Measurements from ENCODE around the gene SESN3.
"Not testable (repeated sequence)": the region's sequence is repeated elsewhere in the genome, so short reads cannot be mapped to it uniquely, and the experiment has no call there.

Gene SESN3

DNA sequence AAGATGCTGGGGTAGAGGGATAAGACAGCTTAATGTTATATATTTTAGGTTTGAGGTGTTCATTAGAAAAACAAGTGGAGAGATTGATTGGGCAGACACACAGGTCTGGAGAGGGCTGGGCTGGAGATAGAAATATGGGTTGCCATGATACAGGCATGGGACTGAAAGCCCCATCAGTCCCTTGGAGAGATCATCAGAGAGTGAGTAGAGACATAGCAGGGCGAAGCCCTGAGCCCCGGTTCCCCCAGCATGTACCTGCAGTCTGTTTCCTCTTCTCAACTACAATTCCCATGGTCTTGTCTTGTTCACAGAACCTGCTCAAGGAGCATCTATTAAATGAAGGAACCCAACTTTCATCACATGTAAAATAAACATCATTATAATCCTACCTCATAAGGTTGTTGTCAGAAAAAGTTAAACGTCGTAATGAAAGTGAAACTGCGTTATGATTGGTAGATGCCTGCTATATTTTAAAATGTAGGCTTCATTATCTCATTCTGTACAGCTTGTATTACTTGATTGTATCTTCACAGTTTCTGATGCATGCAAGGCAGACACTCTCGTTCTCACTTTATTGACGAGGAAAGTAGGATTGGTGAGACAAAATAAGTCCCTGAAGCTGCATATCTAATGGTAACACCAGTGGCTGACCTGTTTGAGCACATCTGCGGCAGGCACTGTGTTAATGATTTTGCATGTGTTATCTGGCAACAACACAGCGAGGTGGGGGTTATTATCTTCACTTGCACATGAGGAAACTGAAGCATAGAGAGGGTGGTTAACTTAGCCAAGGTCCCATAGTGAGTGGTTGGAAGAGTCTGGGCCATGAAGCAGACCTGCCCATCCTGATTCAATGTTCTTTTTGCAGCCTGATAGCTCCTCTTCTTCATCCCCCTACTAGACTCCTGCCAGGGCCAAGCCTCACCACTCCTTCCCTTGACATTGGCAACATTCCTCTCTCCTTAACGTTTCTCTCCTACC is 77.8 kb downstream of the SESN3 start:
- no peak for DNase-seq (ENCODE audit: low read depth, low spot score)

DNA sequence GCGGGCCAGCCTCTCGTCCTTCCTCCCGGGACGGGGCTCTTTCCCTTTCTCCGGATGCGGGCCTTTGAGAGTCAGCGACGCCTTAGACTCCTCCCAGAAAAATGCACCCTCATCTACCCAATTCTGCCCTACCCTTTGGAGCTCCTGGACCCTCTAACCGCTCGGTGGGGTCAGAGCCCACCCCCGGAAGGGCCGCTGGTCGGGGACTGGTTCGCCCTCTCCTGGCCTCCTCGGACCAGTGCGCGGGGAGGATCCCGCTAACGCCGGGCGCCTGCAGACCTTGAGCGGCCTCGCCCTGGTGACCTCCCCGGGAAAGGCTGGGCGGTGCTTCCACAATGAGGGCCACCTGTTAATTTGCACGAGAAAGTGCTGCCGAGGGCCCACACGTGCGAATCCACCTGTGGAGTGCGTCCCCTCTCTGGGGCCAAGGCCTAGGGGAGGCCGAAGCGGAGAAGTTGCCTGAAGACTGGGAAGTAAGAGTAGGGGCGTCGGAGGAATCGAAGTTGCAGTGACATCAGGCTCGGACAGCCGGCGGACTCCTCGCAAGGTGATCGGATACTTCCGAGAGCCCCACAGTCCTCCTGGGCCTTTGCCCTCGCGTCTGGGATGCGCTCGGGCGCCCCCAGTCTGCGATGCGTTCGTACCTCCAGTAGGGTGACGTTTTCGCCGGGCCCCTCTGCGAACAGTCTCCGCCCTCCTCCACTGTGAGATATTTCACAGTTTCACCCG is 79.9 kb downstream of the SESN3 start:
- peak; percentile 81 for DNase-seq (ENCODE audit: low read depth, low spot score)

DNA sequence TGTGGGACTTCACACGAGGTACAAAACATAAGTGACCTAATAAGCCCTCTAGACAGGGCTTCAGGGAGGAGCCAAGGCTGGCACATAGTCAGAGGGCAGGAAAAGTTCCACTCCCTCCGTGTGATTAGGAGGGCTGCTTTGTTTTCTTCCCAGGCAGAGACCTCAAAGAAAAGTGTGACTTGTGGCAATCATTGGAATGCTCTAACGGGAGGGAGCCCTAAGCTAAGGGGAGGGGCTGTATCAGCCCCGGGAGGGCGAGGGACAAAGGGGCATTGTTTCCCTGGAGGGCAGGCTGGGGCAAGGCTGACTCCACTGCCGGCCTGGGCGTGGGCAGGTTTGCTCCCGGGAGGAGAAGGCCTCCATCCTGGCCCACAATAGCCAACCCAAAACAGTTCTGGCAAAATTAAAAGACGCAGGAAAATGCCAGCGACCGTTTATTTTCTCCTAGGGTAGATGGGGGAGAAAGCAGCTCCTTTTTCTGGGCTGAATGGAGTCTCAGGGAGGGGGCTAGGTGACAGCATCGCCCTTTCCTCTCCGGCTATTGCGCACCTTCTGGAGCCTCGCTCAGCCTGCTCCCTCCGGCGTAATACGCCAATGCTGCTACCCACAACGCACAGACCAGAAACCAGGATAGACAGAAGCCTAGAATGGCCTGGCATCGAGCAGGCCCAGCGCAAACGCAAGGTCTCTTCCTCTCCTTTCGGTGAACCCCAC is 81.2 kb downstream of the SESN3 start:
- no peak for DNase-seq (ENCODE audit: low read depth, low spot score)

DNA sequence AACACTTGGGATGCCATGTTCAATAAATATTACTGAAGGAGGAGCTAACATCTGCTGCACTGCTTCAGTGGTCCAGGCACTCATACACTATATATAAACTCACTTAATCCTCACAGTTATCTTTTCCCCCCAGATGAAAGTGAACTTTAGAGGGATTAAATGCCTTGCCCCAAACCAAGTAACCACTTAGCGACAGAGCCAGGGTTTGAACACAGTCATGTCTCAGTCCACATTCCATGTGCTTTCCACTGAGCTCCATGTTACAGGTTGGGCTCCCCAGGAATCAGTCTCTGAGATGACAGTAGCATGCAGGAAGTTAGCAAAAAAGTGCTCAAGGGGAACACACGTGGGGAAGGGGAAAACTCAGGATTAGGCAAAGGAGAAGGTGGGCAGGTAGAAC is 82.1 kb downstream of the SESN3 start:
- DNase-seq (ENCODE audit: low read depth, low spot score) = no peak

DNA sequence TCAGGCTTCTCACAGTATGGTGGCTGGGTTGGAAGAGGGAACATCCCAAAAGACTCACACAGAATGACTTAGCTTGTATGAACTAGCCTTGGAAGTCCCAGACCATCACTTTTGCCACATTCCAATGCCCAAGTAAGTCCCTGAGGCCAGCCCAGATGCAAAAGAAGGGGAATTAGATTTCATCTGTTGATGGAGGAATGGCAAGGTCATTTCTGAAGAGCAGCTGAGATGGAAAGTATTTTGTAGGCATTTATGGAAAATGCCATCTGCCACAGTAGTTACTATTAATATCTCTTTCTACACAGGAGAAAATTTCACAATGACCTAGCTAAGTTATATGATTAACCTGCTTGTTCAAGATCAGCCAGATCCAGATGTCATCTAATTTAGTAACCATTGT is 82.6 kb downstream of the SESN3 start:
- no peak for DNase-seq (ENCODE audit: low read depth, low spot score)

DNA sequence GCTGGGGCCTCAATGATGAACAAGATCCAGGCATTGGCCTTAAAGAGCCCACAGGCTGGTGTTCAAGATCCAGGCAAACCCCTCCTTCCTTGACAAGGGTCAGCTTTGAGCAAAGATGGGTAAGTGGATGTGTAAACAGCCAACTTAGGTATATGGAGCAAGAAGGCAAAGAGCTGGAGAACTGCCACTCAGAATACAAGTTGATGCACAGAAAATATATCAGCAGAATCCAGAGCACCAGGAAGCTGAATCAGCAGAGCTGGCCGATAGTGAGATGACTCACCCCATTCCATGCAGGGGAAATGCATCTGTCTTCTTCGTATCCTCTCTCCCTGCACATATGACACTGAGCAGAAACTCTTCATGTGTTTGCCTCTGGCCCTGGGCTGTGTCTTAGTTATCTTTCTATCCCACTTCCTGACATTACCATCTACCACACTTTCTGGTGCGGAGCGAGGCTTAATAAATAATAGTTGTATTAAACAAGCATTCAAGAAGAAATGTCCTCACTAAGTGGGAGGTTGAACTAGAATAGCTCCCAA is 83.6 kb downstream of the SESN3 start:
- no peak for DNase-seq (ENCODE audit: low read depth, low spot score)

DNA sequence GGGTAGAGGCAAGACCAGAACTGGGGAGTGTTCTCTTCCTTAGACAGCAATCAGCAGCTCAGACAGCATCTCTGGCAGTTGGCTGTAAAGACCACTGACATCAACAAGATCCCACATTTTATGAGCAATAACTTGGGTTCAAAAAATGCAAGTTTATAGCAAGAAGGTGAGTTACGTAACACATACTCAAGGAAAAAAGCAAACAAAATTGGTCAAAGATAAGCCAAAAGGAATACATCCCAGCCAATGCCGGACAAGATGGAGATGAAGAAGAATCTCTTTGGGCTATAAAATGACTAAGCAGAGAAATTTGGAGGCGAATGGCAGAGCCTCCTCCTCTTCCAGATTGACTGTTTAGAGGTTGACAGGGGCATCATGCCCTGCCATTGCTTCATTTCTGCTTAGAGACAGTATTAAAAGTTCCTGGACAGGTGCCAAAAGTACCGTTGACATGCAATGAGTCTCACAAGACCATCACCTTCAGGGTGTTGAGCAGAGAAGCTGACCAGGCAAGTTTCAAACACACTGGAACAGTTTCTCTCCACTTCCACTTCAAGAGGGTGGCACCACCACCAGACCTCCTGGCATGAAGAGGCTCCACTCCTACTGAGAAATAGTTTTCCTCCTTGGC is 85.5 kb downstream of the SESN3 start:
- no peak for DNase-seq (ENCODE audit: low read depth, low spot score)

DNA sequence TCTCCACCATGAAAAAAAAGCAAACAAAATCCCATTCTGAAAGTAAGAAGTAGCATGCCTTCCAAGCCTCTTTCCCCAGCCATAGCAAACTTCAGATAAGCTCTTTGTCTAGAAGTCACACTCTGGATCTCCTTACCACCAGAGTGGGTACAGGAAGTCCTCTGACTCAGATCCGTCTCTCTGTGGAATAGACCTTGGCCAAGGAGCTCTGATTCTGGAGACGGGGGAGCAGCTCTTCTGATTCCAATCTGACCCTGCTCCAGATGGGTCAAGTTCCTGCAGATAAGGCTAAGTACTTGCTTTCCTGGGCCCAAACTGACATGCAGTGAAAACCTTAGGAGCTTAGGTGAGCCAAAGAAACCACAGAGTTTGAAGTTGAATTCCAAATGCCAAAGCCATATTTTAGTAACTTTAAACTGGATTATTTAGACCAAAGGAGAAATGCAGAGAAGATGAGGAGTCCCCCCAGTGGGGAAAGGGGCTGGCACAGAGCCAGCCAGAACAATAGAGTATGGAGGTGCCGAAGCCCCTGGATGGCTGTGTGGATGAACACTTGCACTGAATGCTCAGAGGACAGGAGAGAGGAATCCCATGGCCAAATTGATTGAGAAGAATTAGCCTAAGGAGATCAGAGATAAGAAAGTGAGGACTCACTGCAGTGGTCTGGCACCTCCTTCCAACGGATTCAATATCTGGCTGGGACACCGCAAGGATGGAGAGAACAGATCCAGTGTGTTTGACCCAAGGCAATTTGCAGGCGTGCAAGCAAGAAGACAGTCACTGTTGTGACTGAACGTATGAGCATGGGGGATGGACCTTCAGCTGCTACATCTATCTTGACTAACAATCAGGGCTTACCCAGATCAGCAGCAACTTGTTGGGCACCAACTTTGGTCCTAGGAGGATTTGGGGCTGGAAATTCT is 86.4 kb downstream of the SESN3 start:
- DNase-seq (ENCODE audit: low read depth, low spot score) = no peak

DNA sequence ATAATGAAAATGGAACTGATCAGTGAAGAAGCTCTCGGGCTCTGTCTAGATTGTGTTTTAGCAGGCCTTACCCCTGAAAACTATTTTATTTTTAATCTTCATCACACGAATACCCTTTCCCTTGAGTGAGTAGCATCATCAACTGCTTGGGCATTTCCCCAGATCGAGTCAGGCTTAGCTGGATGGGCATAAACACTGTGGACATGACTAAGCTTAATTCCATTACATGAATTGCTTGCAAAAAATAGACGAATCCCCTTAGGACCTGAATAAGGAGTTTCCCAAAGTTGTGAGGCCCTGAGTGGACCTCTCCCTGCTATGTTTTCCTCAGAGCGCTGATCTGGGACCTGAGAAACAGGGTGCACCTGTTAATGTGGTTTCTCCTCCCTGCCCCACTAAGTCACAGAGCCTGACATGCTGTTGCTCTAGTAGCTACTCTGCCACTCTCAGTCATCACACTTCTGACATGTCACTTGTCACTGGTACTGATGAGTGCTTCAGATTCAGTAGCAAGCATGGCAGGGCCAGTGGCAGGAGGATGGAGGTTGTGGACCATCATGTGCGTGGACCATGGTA is 87.8 kb downstream of the SESN3 start:
- DNase-seq (ENCODE audit: low read depth, low spot score) = no peak

DNA sequence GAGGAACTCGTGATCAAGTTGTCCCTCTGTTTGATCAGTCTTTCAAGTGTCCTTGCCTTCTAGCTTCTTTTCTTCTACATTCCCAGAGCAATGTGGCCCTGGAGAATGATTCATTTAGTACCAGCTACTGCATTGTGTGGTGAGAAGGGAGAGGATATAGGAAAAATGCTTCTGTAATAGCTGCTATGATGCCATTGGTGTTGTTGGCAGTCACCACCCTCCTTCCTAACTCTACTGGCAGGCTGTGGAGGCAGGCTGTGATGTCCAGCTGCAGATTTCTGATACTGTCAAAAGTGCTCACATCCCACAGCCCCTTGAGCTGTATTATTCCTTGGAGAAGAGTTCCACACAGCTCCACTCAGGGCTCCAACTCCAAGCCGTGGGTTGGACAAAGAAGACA is 88.6 kb downstream of the SESN3 start:
- DNase-seq (ENCODE audit: low read depth, low spot score) = no peak

DNA sequence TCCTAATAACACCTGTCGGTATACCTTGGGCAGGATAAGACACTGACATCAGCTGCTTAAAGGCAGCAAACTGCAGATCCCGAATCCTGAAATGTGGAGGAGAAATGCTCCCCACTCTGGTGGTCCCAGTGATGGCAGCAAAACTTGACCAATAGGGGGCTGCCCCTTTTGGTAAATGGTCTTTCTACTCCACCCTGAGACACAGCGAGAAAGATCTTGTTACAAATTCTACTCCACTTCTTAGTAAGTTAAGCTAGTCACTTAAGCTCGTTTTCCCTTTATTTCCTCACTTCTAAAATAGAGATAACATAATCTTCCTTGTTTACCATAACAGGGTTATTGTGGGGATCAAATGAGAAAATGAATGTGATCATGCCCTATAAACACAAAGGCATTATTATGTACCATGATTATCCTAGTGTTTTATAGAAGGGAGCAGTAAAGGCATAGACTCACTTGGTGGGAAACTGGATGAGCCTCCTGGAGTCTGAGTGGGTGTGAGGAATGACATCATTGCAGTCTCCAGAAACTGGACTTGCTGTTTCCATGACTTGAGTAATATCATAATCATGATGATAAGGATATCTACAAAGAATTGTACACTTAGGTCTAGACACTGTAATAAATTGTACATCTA is 90.5 kb downstream of the SESN3 start:
- DNase-seq (ENCODE audit: low read depth, low spot score) = no peak

DNA sequence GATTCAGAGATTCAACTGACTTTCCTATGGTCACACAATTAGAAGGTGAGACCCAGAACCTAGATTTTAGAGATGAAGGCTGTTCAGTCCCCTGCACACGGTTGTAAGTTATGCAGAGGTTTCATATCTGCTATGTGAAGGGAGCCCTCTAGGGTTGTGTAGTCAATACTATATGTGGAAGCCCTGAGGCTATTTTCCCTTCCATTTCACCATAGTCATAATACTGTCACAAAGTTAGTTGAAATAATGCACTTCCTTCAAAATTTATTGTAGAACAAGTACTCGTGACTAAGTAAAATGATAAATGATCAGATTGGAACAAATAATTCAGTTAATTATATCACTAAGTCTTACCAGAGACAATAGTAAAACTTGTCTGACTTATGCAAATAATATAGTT is 92.6 kb downstream of the SESN3 start:
- no peak for DNase-seq (ENCODE audit: low read depth, low spot score)

DNA sequence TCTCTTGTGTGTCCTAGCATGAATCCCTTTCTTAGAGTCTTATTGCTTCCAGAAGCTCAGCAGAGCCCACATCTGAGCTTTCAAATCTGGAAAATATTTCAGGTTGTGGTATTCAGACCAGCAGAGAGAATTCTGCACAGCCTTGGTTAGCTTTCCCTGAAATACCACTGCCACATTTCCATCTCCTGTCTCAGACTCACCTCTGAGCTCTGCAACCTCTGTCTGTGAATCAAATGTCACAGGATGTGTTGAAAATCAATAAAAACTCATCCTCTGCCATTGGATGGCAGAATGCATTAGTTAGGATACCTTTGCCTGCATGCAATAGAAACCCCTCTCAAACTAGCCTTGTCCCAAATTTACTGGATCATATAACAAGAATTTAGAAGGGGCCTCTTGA is 93.7 kb downstream of the SESN3 start:
- DNase-seq (ENCODE audit: low read depth, low spot score) = no peak

DNA sequence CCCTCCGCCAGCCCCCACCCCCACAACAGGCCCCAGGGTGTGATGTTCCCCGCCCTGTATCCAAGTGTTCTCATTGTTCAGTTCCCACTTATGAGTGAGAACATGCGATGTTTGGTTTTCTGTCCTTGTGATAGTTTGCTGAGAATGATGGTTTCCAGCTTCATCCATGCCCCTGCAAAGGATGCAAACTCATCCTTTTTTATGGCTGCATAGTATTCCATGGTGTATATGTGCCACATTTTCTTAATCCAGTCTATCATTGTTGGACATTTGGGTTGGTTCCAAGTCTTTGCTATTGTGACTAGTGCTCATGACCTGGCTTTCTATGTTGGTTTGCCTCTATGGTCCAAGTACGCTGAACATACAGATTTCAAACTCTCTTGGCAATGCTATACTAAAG is 94.3 kb downstream of the SESN3 start:
- not testable (repeated sequence) for DNase-seq (ENCODE audit: low read depth, low spot score)

DNA sequence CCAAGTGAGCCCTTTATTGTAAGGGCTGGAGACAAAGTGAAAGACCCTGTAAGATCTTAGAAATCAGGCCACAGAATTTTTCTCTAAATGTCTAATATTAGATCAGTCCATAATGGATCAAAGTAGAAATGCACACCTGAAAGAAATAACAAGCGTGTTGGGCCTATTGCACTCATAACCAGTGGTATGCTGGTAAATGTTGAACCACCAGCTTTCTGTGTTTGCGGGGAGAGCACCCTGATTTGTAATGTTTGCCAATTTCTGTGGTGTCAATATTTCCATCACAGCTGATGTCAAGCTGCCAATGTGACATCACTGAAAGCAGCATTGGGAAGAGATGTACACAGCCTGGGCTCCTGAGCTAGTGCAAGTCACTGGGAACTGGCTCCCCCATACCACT is 95.1 kb downstream of the SESN3 start:
- DNase-seq (ENCODE audit: low read depth, low spot score) = no peak

DNA sequence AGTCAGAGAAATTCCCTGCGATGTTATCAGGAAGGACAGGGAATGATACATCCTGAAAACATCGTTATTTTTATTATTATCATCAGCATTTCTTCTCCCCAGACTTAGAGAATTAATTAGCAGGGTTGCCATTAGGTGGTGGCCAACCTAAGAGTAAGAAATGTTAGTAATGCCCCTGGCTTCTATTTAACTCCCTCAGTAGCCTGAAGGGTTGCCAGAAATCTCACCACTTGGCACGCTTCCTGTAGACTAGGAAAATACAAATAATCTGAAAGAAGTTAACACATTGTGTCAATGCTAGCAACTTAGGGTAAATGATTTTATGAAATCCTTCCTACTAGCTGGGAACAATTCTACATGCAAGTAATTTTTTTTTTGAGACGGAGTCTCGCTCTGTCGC is 95.8 kb downstream of the SESN3 start:
- DNase-seq (ENCODE audit: low read depth, low spot score) = no peak

DNA sequence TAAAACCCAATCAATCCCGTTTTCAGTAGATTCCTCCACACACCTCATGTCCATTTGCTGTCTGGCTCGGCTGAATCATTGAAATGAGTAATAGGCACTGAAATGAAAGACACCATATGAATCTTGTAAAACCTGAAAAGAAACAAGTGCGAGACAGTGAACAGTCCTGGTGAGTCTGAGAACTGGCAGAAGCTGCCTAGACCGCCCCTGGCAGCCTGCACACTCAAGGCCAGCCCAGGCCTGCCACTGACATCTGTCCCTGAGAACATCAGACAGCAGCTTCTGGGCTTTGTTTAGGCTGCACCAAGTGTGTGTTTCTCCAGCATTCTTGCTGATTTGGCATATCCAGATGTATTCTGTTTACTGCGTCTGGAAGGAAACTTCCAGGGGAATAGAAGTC is 96.5 kb downstream of the SESN3 start:
- DNase-seq (ENCODE audit: low read depth, low spot score) = no peak

DNA sequence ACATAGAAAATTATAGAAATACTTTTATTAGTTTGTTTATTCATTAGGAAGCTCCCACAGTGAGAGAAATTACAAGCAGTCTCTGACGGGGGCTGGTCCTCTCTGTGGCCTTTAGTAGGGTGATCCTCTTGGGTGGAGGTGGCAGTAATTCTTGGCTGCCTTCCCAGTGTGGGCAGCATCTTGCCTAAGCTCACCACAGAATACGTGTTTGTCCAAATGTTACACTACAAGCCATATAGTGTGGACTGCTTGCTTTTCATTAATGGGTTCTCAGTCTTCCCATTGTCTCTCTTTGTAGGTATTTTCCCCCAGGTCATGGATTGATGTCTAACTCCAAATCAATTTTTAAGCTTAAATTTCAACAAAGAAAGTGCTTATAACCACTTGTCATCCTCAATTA is 98.0 kb downstream of the SESN3 start:
- no peak for DNase-seq (ENCODE audit: low read depth, low spot score)

DNA sequence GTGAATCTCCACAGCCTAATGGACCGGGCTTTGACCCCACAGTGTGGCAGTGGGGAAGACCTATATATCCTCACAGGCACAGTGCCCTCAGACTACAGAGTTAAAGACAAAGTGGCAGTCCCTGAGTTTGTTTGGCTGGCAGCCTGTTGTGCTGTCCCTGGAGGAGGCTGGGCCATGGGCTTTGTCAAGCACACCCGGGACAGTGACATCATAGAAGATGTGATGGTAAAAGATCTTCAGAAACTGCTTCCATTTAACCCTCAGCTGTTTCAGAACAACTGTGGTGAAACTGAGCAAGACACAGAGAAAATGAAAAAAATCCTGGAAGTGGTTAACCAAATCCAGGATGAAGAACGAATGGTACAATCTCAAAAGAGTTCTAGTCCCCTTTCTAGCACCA is 102.4 kb downstream of the SESN3 start:
- no peak for DNase-seq (ENCODE audit: low read depth, low spot score)

DNA sequence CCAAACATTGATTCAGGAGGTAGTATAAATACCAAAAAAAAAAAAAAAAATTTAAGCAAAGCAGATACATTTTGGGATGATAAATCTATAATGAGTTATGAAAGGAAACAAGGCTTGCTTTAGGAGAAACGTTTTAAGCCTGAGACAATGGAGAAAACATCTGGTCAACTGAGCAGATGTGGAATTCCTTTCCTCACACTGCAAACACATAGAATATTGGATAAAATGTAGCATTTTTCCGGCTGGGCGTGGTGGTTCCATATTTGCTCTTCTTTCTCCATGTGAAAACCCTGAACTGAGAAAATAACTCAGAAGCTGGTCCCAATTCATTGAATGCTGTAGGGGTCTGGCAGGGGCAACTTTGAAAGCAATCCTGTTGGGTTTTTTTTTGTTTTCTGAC is 107.4 kb downstream of the SESN3 start:
- DNase-seq (ENCODE audit: low read depth, low spot score) = no peak

Data from activated naive CD8-positive, alpha-beta T cell treated with anti-CD3 and anti-CD28 coated beads, Interleukin-2, amount 50 U/mL, for 16 hours (primary cell).